K562 (cell line): Measurements from ENCODE around the gene APOL4. TPM values are rescaled to one million over a fixed set of nuclear protein-coding genes. Genes with fewer than 3 reads are reported as not detected.

Source experiments
- ATAC-seq: fragments of 200-7000 bp; cut with Tn5 transposase; 3 replicates; pipeline ENCODE4 v1.9.1; 2020; ENCODE audit warnings: moderate library complexity
- BruUV-seq: library from RNA; stranded (reverse); fragments of 400-500 nt; replicated peaks from 2 replicates; lab custom pipeline; 2021; lab: Mats Ljungman, UMichigan
- CTCF ChIA-PET: fragments of 300-600 bp; formaldehyde crosslinking; extraction: SDS; loops from one replicate; lab custom pipeline; 2021; ENCODE audit warnings: low intra/inter-chr PET ratio; lab: Yijun Ruan, JAX
- POLR2A ChIA-PET: fragments of 300-600, 350-650 bp; sonication (Branson Sonifier 250); formaldehyde crosslinking; extraction: SDS; loops from one replicate; lab custom pipeline; 2021; ENCODE audit warnings: antibody characterized with exemption, inconsistent platforms; lab: Yijun Ruan, JAX
- DNase-seq, 4 experiments: peaks; one replicate each; pipeline versions ENCODE4 v3.0.0 to v3.0.0-alpha.2; 2011 to 2018; ENCODE audit warnings: low spot score in 3 of 4, mixed read lengths in 3 of 4; ENCODE audit errors: extremely low read depth in 1 of 4
- FAIRE-seq: peaks from 2 replicates; lab custom pipeline; 2011; peaks lifted over from hg19 to GRCh38; lab: Jason Lieb, UNC
- H2AFZ ChIP-seq: 2 replicates; pipeline ENCODE4 v1.6.0; 2011; ENCODE audit warnings: low read depth, low read length, control low read depth, inconsistent platforms
- H3K27ac ChIP-seq: fragments of 200-600 bp; 3 replicates; pipeline ENCODE4 v1.8.0; 2011; ENCODE audit warnings: low read depth, mild to moderate bottlenecking, control low read depth, inconsistent platforms, low read length, moderate library complexity, mixed read lengths; ENCODE audit errors: extremely low read depth
- H3K27me3 ChIP-seq, 2 experiments: fragments of 300-600 bp in 1 of 2; 2 replicates in 1 of 2; 3 replicates in 1 of 2; pipeline versions ENCODE4 v1.6.0 to v1.8.0; 2011; ENCODE audit warnings: inconsistent platforms in 2 of 2, low read length in 2 of 2, mild to moderate bottlenecking in 1 of 2, mixed read lengths in 1 of 2, moderate library complexity in 1 of 2; ENCODE audit not compliant: control insufficient read depth in 2 of 2, insufficient read depth in 2 of 2
- H3K36me3 ChIP-seq: fragments of 300-600 bp; 3 replicates; pipeline ENCODE4 v1.8.0; 2011; ENCODE audit warnings: mild to moderate bottlenecking, low read length, inconsistent platforms; ENCODE audit not compliant: control insufficient read depth, insufficient read depth
- H3K4me1 ChIP-seq, 2 experiments: fragments of 200-600 bp in 1 of 2; replicated peaks in 1 of 2; 2 replicates in 1 of 2; 3 replicates in 1 of 2; pipeline versions ENCODE4 v1.5.1 to v1.8.0; 2011; ENCODE audit warnings: inconsistent platforms in 2 of 2, low read length in 2 of 2, mild to moderate bottlenecking in 1 of 2, mixed read lengths in 1 of 2, moderate library complexity in 1 of 2; ENCODE audit not compliant: control insufficient read depth in 2 of 2, insufficient read depth in 2 of 2
- H3K4me2 ChIP-seq: 2 replicates; pipeline ENCODE4 v1.6.1; 2011; ENCODE audit warnings: low read length, control low read depth, inconsistent platforms, mixed read lengths; ENCODE audit not compliant: insufficient read depth
- H3K4me3 ChIP-seq: fragments of 200-600 bp; sonication (generic), shearing (Covaris generic); 2 replicates; pipeline ENCODE4 v1.5.1; 2016; ENCODE audit warnings: control low read depth, inconsistent platforms
- H3K79me2 ChIP-seq: fragments of 200-600 bp; 3 replicates; pipeline ENCODE4 v1.8.0; 2011; ENCODE audit warnings: low read length, inconsistent platforms; ENCODE audit not compliant: control insufficient read depth, insufficient read depth
- H3K9ac ChIP-seq, 2 experiments: 2 replicates each; pipeline versions ENCODE4 v1.6.0 to v1.6.1; 2011; ENCODE audit warnings: low read depth in 2 of 2, low read length in 2 of 2, control low read depth in 1 of 2, inconsistent platforms in 1 of 2, mild to moderate bottlenecking in 1 of 2, mixed read lengths in 1 of 2; ENCODE audit not compliant: insufficient read depth in 1 of 2
- H3K9me1 ChIP-seq: one replicate; pipeline ENCODE4 v1.6.0; 2011; ENCODE audit warnings: inconsistent platforms, mild to moderate bottlenecking, low read length, moderate library complexity; ENCODE audit not compliant: control insufficient read depth, insufficient read depth
- H3K9me3 ChIP-seq: replicated peaks from 2 replicates; pipeline ENCODE4 v1.5.1; 2011; ENCODE audit warnings: low read depth, low read length, inconsistent platforms; ENCODE audit not compliant: control insufficient read depth, insufficient read depth
- H4K20me1 ChIP-seq: replicated peaks from 2 replicates; pipeline ENCODE4 v1.6.1; 2011; ENCODE audit warnings: low read length, inconsistent platforms, mixed read lengths; ENCODE audit not compliant: control insufficient read depth, insufficient read depth
- BRF2 ChIP-seq: IDR thresholded peaks from 3 replicates; pipeline ENCODE4 v1.6.1; 2011; ENCODE audit warnings: borderline replicate concordance, mild to moderate bottlenecking; ENCODE audit not compliant: insufficient read length, insufficient read depth
- DIDO1 ChIP-seq: fragments of 450-650 bp; IDR thresholded peaks from 2 replicates; pipeline ENCODE4 v1.6.1; 2016; ENCODE audit warnings: low read depth, missing biosample characterization, missing genetic modification characterization
- FOXK1 ChIP-seq: sonication (generic); formaldehyde crosslinking; IDR thresholded peaks from 2 replicates; pipeline ENCODE4 v1.8.0; 2022; ENCODE audit warnings: missing genetic modification reagents, mild to moderate bottlenecking, borderline replicate concordance
- GABPA ChIP-seq: fragments of 200-800 bp; sonication (Bioruptor generic); conservative IDR thresholded peaks from 2 replicates; pipeline ENCODE4 v1.6.1; 2016; ENCODE audit warnings: low read depth, missing genetic modification characterization, missing compliant biosample characterization
- KHSRP ChIP-seq: fragments of 450-650 bp; IDR thresholded peaks from 2 replicates; pipeline ENCODE4 v1.6.1; 2017
- MIER1 ChIP-seq: fragments of 450-650 bp; IDR thresholded peaks from 2 replicates; pipeline ENCODE4 v1.6.1; 2016; ENCODE audit warnings: antibody characterized with exemption, mild to moderate bottlenecking, low read depth
- MTF1 ChIP-seq: fragments of 250-450 bp; sonication (Bioruptor Pico); IDR thresholded peaks from 2 replicates; pipeline ENCODE4 v1.9.0; 2021; ENCODE audit warnings: moderate library complexity, mild to moderate bottlenecking, inconsistent platforms, borderline replicate concordance
- NEUROD1 ChIP-seq: fragments of 150-350 bp; IDR thresholded peaks from 2 replicates; pipeline ENCODE4 v1.6.1; 2014; ENCODE audit warnings: borderline replicate concordance, low read length, low read depth; ENCODE audit not compliant: partially characterized antibody
- NONO ChIP-seq, 2 experiments: fragments of 200-400 bp in 1 of 2; fragments of 450-650 bp in 1 of 2; formaldehyde crosslinking in 1 of 2; IDR thresholded peaks; 2 replicates each; pipeline ENCODE4 v1.6.1; 2017; ENCODE audit warnings: low read depth in 2 of 2, mild to moderate bottlenecking in 2 of 2, moderate library complexity in 2 of 2, low read length in 1 of 2
- NR2C2 ChIP-seq, 2 experiments: fragments of 200-800 bp in 1 of 2; sonication (Bioruptor generic) in 1 of 2; sonication (generic) in 1 of 2; formaldehyde crosslinking in 1 of 2; IDR thresholded peaks; 2 replicates each; pipeline versions ENCODE4 v1.6.1 to v1.8.0; 2016 to 2022; ENCODE audit warnings: mild to moderate bottlenecking in 1 of 2, missing compliant biosample characterization in 1 of 2, missing genetic modification characterization in 1 of 2, missing genetic modification reagents in 1 of 2
- PHB ChIP-seq: fragments of 250-450 bp; sonication (Bioruptor Pico); IDR thresholded peaks from 2 replicates; pipeline ENCODE4 v1.5.0; 2021
- PPARD ChIP-seq: fragments of 250-450 bp; sonication (Bioruptor Pico); IDR thresholded peaks from 2 replicates; pipeline ENCODE4 v1.8.0; 2022; ENCODE audit warnings: inconsistent platforms, mild to moderate bottlenecking, moderate library complexity
- RBM25 ChIP-seq: fragments of 200-400 bp; formaldehyde crosslinking; IDR thresholded peaks from 2 replicates; pipeline ENCODE4 v1.6.1; 2018; ENCODE audit warnings: low read length, low read depth, moderate library complexity; ENCODE audit not compliant: severe bottlenecking
- SIX5 ChIP-seq, 2 experiments: IDR thresholded peaks; 2 replicates each; pipeline ENCODE4 v1.6.1; 2011; ENCODE audit warnings: low read length in 2 of 2, borderline replicate concordance in 1 of 2, low read depth in 1 of 2, mild to moderate bottlenecking in 1 of 2, moderate library complexity in 1 of 2; ENCODE audit not compliant: insufficient read depth in 1 of 2
- SPI1 ChIP-seq: IDR thresholded peaks from 2 replicates; pipeline ENCODE4 v1.6.1; 2011; ENCODE audit warnings: low read depth, low read length, control low read depth, borderline replicate concordance
- STAT5A ChIP-seq: IDR thresholded peaks from 2 replicates; pipeline ENCODE4 v1.6.1; 2012; ENCODE audit warnings: low read length, inconsistent platforms, borderline replicate concordance
- U2AF2 ChIP-seq: fragments of 200-400 bp; formaldehyde crosslinking; optimal IDR thresholded peaks from 2 replicates; pipeline ENCODE3; 2017; ENCODE audit warnings: low read depth, mild to moderate bottlenecking, low read length
- YBX1 ChIP-seq: fragments of 450-650 bp; IDR thresholded peaks from 2 replicates; pipeline ENCODE4 v1.7.1; 2016; ENCODE audit warnings: mild to moderate bottlenecking
- ZNF561 ChIP-seq: fragments of 450-650 bp; formaldehyde crosslinking; conservative IDR thresholded peaks from 2 replicates; pipeline ENCODE4 v1.4.0; 2020; ENCODE audit warnings: mild to moderate bottlenecking, moderate library complexity
- ZNF766 ChIP-seq: fragments of 200-800 bp; sonication (Bioruptor generic); conservative IDR thresholded peaks from 2 replicates; pipeline ENCODE4 v1.6.1; 2016; ENCODE audit warnings: missing genetic modification characterization, missing compliant biosample characterization
- ZNF830 ChIP-seq: fragments of 250-450 bp; sonication (Bioruptor Pico); IDR thresholded peaks from 2 replicates; pipeline ENCODE4 v1.5.0; 2021; ENCODE audit warnings: mild to moderate bottlenecking
- WGBS: fragments of 100-300 bp; shearing (Covaris generic); methylation state at CpG from one replicate; pipeline ENCODE4 v1.1.6; 2016; ENCODE audit warnings: low coverage, mixed read lengths; ENCODE audit not compliant: insufficient coverage; ENCODE audit errors: missing lambda C conversion rate; 5-methylcytosine and 5-hydroxymethylcytosine counted together
- in situ Hi-C: fragments of 300-500 bp; cut with MboI; formaldehyde crosslinking; loops from 4 replicates; pipeline ENCODE4 v1.15.0; 2018; ENCODE audit warnings: inconsistent platforms, mixed read lengths
- intact Hi-C: fragments of 100-400 bp; cut with micrococcal nuclease; formaldehyde crosslinking; loops from 2 replicates; pipeline ENCODE4 v1.14.2; 2022
- polyA plus RNA-seq, 8 experiments: library from polyadenylated mRNA; depleted of rRNA in 4 of 8; stranded (reverse) in 5 of 8; unstranded in 3 of 8; fragments of >200 nt; fragmentation: Nextera tagmentation in 2 of 8; fragmentation: Illumina TruSeq in 1 of 8; extraction: Ambion mirVana in 2 of 8; extraction: Trizol in 1 of 8; gene quantifications; 2 replicates each; pipeline versions ENCODE4 v1.2.1 to v1.2.3, GENCODE V29; 2011 to 2014; ENCODE audit warnings: inconsistent platforms in 1 of 8, missing spikeins in 1 of 8
- total RNA-seq, 7 experiments: library from RNA; depleted of rRNA in 6 of 7; stranded (reverse); fragments of >200 nt in 6 of 7; fragmentation: Illumina TruSeq in 2 of 7; extraction: Trizol in 2 of 7; gene quantifications; 2 replicates each; pipeline versions ENCODE4 v1.2.1 to v1.2.3, GENCODE V29; 2011 to 2021; ENCODE audit warnings: low replicate concordance in 1 of 7

The APOL4 gene
- total and polyA plus RNA-seq, 9 of the 15 experiments (the other 6 are each of a cell fraction or from before 2014, with no cell fraction given), result 6.5 to 15.0 (median 9.8) TPM

- TF ChIP-seq SPI1, result no peak
These were observed 43.1 kb upstream of the APOL4 start (continued) for GRCh38 chr22:36244522-36245391.

GRCh38 chr22:36243986-36244385, 42.4 kb upstream of the APOL4 start:
- no peaks in the 10 kb centered on the region for H4K20me1 ChIP-seq
- H3K9me3 ChIP-seq, result peaks cover 2% of the 10 kb centered on the region; the same call in 1 of the 2 replicates
- H3K79me2 ChIP-seq, result peaks cover 3% of the 10 kb centered on the region; the same call in 2 of the 3 replicates
- no peak overlapping the region for H3K4me2 ChIP-seq
- intact Hi-C loops (no loop called here), in situ Hi-C loops (no loop called here)
- ATAC-seq (no peak), FAIRE-seq (no peak), DNase-seq (no peak)
- ChIA-PET POLR2A (no interaction called here), CTCF (no interaction called here)
- H3K9me1 ChIP-seq, result no peaks in the 10 kb centered on the region
- no peaks in the 10 kb centered on the region for H3K36me3 ChIP-seq
- WGBS, result 61% methylated on average over 4 of the region's 5 CpGs
- BruUV-seq, result no TSS peak
- H3K27ac ChIP-seq, result no peak overlapping the region
- TF ChIP-seq MTF1 (no peak), NR2C2 (CRISPR knock-in tag; IDR thresholded peaks at IDR 0.05) (no peak), NR2C2 (tag; IDR thresholded peaks at IDR 0.05) (no peak), DIDO1 (tag) (no peak), YBX1 (no peak), NONO (IDR thresholded peaks at IDR 0.05; ENCODE audit: low read depth in 2 of 2, low read length in 1 of 2) (no peak), BRF2 (no peak), KHSRP (no peak), RBM25 (no peak), MIER1 (no peak), ZNF766 (CRISPR knock-in tag) (no peak), FOXK1 (CRISPR knock-in tag) (no peak), ZNF561 (CRISPR knock-in tag) (no peak), STAT5A (no peak), NEUROD1 (no peak), SIX5 (IDR thresholded peaks at IDR 0.05; ENCODE audit: borderline replicate concordance in 1 of 2, insufficient read depth in 1 of 2, low read depth in 1 of 2, low read length in 2 of 2) (no peak), U2AF2 (no peak), ZNF830 (CRISPR knock-in tag) (no peak), GABPA (tag) (no peak), PPARD (CRISPR knock-in tag) (no peak), PHB (no peak)
- H2AFZ ChIP-seq, result no peak overlapping the region
- H3K4me1 ChIP-seq, result peaks cover 0 to 8% of the 10 kb centered on the region in 2 experiments; a peak in 3 of 5 replicates
- H3K9ac ChIP-seq, result no peak overlapping the region
- no peak overlapping the region for H3K4me3 ChIP-seq
- H3K27me3 ChIP-seq, result no peaks in the 10 kb centered on the region
